HG02973 (cell line): ENCODE measurements around the gene GMDS.

Experiments used
- ATAC-seq: cut with Tn5 transposase; IDR thresholded peaks from one replicate; pipeline ENCODE4 v1.9.1; 2021; ENCODE audit warnings: moderate library complexity; ENCODE audit not compliant: unreplicated experiment

Gene GMDS

DNA sequence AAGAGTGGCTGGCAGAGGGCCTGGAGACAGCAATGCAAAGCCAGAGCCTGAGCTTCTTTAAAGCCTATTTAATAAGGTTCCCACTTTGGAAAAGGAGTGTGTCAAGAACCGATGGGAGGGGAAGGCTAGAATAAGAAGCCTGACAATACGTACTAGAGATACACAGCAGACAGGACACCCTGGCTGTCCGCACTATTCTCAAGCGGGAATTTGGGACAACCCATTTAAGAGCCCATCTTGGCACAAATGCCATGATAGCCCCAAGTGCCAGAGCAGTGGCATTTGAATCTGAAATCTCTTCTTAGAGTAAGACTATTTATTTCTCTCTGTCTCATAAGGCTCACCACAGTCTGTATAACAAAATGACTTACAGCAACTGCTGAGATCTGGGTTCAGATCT is 3.1 kb downstream of the GMDS start:
- ATAC-seq, result no peak

DNA sequence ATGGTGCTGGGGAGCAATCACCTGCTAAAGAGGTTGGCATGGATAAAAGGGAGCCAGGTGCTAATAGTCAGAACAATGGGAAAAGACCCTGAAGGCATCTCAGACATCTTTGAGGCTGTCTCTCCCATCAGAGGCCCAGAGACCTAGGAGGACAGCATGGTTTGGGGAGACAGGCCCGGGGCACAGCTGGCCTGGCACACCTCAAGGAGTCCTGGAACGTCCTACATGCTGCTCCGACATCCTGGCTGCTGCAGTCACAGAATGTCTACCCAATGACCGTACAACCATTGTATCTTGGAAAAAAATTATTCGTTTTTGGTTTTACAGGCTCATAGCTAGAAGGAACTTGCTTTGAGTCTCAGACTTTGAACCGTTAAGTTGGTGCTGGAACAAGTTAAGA is 4.4 kb downstream of the GMDS start:
- no peak for ATAC-seq

DNA sequence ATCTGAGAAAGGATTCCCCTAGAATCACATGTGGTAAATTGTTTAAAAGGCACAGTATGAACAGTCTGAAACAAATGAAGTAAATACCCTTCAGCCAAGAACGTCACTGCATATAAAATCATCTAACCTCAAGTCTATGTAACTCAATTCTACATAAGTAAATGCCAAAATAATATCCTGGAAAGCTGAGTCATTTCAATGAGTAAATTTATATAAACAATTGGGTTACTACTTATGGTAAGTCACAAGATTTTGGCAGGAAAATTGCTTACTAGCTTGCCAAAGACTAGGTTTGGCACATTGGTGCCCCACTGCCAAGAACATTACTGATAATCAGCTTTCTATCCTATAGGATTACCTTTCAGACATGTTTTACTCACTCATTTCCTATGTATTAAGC is 8.4 kb downstream of the GMDS start:
- no peak for ATAC-seq

DNA sequence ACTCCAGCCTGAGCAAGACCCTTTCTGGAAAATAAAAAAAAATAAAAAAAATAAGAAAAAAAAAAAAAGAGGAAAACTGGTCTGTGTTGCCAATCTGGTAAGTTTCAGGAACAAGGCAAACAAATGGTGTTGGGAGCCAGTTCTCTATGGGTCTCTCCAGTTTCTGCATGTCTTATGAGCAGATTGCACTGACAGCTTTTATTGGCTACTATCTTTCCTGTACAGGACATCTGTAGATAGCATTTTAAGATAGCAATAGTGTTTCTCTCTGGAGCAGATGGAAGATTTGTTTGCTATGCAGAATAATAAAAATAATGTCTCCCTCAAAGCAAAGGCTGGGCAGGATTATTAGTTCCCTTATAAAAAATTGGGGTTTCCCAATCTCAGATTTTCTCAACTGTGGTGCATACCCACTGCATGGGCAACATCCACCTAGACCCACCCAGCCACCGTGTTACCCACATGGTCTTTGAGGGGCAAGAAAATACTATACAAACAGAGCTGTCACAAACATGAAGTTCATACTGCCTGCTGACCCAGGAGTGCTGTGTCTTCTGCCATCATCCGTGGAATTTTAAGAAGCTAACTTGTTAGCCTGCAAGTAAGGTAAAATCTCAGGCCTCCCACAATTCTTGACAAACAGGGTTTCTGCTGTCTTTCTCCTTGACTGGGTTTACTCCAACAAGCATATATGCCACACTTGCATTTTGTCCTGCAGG is 9.5 kb downstream of the GMDS start:
- ATAC-seq, result no peak

DNA sequence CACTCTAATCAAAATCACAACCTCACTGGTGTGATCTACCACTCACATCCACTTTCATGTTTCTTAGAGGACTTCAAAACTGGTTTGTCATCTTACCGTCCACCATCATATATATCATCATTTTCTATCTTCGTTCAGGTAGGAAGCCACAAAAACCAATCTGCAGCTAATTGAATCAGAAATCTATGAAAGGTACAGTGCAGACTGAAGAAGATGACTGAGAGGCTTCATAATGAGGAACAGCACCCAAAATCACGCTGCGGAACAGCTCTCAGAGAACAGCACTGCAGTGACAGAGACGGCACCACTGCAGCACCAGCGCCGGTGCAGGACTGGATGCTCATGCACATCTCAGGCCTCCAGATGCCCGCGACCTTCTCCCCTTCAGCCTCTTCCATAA is 13.0 kb downstream of the GMDS start:
- peak; percentile 56 for ATAC-seq

DNA sequence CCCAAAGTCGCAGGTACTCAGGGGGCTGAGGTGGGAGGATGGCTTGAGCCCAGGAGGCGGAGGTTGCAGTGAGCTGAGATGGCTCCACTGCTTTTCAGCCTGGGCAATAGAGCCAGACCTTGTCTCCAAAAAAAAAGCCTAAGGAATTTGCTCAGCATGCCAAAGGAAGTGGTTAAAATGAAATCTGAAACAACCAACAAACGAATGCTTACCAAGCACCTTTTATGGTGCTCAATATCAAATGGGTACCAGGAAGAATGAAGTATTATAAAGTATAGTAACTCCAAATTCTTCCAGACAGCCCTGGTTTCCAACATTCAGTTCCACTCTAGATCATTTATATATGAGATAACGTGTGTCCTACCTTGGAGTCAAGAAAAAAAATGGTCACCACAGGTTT is 14.0 kb downstream of the GMDS start:
- ATAC-seq, result no peak

DNA sequence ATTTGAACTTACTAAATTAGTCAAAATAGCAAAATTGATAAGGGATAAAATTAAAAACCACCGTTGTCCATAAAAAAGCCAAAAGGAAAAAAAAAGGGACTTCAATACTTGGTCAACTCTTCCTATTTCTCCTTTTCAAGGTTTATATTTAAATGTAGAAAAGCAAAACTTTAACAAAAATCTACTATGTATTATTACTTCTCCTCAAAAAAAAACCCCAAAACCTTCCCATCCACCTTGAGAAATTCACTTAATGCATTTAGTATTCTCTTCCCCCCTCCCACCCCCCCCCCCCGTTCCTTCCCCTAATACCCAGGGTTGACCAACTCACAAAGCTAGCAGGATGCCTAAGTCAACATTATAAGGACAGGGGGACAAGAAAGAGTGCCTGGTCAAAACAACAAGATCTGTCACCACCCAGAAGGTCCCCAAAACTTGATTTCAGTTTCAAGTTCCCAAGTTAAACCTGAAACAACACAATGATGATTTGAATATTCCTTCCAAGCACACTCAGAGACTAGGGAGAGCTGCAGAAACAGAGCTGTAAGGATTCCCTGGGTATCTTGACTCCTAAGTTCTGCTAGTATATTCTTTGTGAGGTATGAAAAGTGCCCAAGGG is 14.6 kb downstream of the GMDS start:
- ATAC-seq, result peak; percentile 59

DNA sequence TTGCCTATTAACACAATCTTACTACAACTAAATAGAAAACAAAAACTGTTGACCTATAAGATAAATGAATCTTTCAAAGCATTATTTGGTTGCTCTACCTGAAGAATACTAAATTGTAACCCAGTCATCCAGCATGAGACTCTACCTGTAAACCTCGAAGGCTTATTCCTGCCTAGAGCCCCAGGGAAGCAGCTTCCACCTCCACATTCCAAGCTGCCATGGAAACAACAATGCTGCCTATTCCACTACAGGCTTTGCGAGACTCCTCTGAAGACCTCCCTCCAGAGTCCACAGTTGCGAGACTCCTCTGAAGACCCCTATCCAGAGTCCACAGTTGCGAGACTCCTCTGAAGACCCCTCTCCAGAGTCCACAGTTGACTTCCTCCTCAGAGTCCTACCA is 15.7 kb downstream of the GMDS start:
- no peak for ATAC-seq

DNA sequence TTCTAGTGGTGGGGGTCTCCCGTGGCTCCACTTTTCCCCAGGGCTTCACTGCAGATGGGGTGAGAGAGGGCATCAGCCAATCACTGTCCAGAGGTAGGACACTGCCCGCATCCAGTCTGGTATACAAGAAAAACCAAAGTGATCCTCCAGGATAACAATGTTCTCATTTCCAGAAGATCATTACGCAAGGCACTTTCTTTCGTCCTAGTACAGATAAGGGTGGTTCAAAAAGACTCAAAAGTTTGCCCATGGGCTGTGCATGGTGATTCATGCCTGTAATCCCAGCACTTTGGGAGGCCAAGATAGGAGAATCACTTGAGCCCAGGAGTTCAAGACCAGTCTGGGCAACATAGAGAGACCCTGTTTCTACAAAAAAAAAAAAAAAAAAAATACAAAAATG is 16.4 kb downstream of the GMDS start:
- ATAC-seq, result no peak

DNA sequence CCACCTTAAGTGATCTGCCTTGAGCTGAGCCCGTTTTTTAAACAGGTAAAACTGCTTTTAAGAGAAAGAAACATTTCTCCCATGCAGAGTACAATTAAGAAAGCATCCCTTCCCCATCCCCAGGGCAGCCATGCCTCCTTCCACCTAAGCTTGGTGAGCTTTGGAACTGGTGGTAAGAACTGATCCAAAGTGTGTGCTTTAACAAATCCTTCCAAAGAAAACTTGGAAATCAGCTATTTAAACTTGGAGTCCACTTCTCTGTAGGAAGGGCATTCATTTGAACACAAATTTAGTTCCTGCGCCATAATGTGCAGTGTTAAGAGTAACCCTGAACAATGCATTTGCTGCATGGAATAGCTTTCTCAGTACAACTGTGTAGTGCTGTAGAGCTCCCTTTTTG is 17.0 kb downstream of the GMDS start:
- ATAC-seq, result no peak

DNA sequence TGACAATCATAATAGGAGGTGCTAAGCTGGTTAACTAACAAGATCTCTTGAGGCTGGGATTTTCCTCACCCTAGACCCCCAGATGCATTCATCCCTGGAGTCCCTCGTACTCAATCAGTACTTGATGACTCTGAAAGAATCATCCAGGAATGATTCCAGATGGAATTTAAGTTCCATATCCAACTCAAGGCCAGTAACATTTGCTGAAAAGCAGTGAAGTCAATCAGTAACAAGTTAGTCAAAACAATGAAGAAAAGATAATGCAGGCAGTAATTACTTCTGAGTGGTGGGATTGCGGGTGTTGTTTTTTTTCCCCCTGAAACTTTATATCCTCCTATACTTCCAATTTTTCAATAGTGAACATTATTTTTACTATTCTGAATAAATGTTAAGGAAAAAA is 18.6 kb downstream of the GMDS start:
- no peak for ATAC-seq

DNA sequence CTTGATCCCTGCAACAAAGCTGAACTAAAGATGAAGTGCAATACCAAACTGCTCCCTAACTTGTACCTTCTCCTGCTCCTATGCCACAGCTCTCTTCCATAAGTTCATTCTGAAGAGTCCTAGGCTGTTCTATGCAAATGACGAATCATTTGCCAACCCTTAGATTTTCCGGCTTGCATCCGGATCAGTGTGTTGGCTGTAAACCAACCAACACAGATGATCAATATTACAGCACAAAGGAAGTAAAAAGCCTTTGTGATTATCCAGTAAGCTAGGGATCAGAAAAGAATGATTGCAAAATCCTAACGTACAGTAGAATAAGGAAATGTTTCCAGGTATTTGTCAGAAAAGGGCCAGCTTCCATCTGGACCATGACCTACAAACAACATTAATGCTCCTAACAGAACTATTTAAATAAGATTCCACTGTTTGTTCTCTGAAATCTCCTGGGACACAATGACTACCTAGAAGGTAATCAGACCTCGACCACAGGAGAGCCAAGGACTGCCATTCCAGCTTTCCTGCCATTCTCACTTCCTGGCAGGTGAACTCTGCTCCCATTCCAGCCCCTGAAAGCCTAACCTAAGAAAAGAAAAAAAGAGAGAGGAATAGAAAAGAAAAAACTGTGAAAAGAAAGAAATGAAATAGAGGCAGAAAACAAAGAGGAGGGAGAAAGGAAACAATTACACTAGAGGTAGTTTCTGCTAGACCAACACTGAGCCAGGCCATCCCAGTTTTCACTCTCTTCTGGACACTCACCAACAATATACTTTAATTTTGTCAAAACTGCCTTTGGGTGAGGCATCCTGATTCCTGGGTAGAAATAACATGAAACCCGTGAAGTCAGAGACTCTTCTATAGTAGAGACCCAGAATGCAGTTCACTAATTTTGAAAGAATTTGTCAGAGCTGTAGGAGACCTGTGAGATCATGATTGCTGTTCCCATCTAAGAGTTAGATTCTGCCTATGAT is 19.7 kb downstream of the GMDS start:
- ATAC-seq, result no peak

DNA sequence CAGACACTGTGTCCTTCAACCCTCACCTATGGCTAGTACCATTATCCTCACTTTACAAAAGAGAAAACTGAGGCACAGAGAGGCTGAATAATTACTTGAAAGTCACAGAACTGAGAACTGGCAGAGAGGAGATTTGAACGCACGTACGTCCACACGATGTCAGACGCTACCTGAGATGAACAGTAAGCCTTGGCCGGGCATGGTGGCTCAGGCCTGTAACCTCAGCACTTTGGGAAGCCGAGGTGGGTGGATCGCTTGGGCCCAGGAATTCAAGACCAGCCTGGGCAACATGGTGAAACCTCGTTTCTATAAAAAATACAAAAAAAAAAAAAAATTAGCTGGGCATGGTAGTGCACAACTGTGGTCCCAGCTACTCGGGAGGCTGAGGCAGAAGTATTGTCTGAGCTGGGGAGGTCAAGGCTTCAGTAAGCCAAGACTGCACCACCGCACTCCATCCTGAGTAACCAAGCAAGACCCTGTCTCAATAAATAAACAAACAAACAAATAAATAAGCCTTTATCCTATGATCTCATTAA is 20.5 kb downstream of the GMDS start:
- ATAC-seq, result no peak

DNA sequence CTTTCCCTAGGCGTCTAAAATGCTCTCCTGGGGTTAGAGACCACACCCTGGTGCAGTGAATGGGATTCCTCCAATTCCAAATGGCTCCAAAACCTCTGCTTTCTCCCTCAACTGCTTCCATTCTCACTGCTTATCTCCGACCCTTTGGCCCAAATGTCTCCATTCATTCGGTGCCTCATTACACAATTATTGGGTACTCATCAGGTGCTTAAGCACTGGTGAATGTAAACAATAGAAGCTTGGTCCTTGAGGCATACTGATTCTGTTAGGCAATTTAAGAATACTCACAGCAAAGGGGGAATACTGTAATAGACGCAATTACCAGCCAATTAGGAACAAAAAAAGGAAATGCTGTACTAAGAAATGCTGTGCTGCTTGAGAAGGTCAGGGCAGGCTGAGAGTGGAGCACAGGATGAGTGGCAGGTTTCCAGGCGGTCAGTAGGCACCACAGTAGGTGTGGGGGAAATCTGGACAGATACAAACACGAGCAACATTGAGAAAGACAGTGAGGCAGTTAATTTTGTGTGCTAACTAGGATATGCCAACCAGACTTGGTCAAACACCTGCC is 23.0 kb downstream of the GMDS start:
- ATAC-seq, result no peak

DNA sequence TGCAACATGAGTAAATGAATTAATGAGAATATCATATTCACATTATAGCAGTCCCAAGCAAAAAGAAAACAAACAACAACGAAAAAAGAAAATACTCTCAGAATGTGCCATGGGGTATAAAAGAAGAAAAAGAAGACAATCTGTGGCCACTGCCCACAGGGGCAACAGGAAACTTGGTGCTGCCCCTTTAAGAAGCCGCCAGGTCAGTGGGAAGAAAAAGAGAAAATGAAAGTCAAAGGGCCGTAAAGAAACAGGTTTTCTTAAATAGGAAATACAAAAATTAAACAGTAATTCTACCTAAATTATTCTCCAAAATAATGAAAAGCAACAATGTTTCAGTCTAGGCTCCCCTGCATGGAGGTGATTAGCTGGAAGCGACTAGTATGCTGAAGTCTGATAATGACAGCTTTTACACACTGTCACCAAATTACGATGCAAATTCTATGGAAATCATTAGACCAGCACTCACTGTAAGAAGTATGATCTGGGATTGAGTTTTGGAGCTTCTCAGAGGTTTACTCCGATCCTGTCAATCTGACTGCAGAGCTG is 23.6 kb downstream of the GMDS start:
- ATAC-seq, result no peak

DNA sequence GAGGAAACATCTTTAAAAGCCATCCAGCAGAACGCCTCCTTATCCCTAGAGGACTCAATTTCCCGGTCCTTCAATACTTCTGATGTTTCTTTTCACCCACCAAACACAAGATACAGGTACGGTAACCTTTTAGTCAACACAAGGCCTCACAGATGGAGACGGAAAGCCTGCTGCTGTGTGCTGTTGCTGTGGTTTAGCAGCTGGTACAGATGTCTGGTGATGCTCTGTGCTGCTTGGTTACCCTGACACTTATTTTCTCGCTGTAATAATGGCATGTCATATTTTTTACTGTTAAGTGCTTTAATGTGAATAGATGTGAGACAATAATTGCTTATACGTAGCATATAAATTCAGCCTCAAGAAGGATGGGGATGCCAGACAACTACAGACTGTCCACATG is 25.3 kb downstream of the GMDS start:
- no peak for ATAC-seq

DNA sequence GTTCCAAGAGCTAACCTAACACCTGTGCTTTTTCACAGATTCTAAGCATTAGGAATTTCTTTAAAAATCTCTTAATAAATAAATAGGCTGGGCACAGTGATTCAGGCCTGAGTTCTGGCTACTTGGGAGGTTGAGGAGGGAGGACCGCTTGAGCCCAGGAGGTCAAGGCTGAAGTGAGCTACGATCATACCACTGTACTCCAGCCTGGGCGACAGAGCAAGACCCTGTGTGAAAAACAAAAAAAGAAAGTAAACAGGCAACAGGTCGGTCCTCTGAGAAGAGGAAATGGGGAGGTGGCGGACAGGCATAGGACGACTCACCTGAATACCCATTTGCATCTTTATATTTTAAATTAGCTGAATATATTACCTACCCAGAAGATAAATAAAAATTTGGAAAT is 26.5 kb downstream of the GMDS start:
- no peak for ATAC-seq

DNA sequence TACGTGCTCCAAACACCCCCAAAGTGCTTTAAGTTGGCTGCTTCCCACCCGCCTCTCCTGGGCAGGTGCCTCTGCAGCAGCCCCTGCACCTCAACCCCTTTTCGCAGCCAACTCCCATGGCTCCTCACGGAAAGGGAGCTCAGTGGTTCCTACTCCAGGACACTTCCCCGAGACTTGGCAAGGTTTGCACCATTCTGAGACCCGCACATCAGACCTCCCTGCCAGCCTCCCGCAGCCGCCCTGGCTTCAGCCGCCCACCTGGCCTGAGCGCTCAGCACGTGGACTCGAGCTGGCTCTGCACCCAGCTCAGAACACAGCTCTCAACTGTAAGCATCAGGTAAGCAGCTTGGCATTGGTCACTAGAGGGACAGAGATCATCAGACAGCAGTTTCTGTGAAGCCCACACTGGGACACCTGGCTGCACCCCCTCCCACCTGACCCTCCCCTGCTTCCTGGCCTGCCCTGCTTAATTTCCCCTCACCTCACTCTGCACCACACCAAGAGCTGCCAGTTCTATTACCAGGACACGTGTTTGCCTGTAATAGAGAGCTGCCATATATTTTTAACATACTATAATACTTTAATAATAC is 28.5 kb downstream of the GMDS start:
- no peak for ATAC-seq

DNA sequence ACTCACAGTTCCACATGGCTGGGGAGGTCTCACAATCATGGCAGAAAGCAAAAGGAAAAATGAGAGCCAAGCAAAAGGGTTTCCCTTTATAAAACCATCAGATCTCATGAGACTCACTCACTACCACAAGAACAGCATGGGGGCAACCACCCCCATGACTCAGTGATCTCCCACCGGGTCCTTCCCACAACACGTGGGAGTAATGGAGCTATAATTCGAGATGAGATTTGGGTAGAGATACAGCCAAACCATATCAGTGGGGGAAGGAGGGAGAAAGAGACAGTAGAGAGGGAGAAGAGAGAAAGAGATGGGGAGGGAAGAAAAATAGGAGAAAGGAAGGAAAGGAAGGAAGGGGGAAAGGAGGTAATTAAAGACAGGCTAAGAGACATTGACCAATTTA is 30.1 kb downstream of the GMDS start:
- ATAC-seq, result no peak

DNA sequence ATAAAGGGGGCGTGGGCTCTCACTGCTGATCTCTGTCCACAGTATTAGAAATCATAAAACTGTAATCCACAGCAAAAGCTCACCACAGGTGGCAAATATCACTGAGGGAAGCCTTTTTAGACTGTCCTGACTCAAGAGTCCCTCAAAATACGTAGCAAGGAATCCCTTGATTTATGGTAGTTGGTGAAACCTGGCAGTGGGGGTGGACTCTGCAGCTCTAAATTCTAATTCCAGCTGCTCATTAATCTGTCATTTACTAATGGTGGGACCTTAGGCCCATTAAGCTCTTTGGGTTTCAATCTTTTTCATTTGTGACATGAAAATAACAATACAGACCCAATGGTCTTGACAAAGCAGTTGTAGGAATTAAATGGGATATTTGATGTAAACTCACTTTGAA is 32.3 kb downstream of the GMDS start:
- no peak for ATAC-seq
